HepG2 (cell line): ENCODE results near the gene TUBA4A. TPM values are rescaled to one million over a fixed set of nuclear protein-coding genes. Genes with fewer than 3 reads are reported as not detected.

ENCODE experiments used
- ATAD3A ChIP-seq: sonication (generic); formaldehyde crosslinking; IDR thresholded peaks from 2 replicates; pipeline ENCODE4 v1.4.0; 2020; ENCODE audit warnings: missing genetic modification reagents
- CAMTA2 ChIP-seq: sonication (generic); formaldehyde crosslinking; IDR thresholded peaks from 2 replicates; pipeline ENCODE4 v1.4.0; 2020; ENCODE audit warnings: mild to moderate bottlenecking, missing genetic modification reagents, borderline replicate concordance
- CBX5 ChIP-seq: sonication (generic); formaldehyde crosslinking; IDR thresholded peaks from 2 replicates; pipeline ENCODE4 v1.4.0; 2020; ENCODE audit warnings: missing genetic modification reagents, borderline replicate concordance
- CREM ChIP-seq, 2 experiments: sonication (generic) in 1 of 2; formaldehyde crosslinking in 1 of 2; IDR thresholded peaks; 2 replicates each; pipeline versions ENCODE4 v1.4.0 to v1.6.1; 2016 to 2020; ENCODE audit warnings: antibody characterized with exemption in 1 of 2, mild to moderate bottlenecking in 1 of 2, missing genetic modification reagents in 1 of 2
- FIP1L1 ChIP-seq: fragments of 200-400 bp; formaldehyde crosslinking; IDR thresholded peaks from 2 replicates; pipeline ENCODE4 v1.6.1; 2018; ENCODE audit warnings: low read depth, mild to moderate bottlenecking, low read length, moderate library complexity, borderline replicate concordance; ENCODE audit not compliant: insufficient read depth
- GLI4 ChIP-seq: sonication (generic); formaldehyde crosslinking; IDR thresholded peaks from 2 replicates; pipeline ENCODE4 v1.5.1; 2020; ENCODE audit warnings: missing genetic modification reagents, mild to moderate bottlenecking, moderate library complexity, borderline replicate concordance
- LCORL ChIP-seq, 2 experiments: fragments of 450-650 bp in 1 of 2; sonication (generic) in 1 of 2; formaldehyde crosslinking in 1 of 2; IDR thresholded peaks; 2 replicates each; pipeline versions ENCODE4 v1.5.0 to v1.6.1; 2017 to 2020; ENCODE audit warnings: antibody characterized with exemption in 1 of 2, missing genetic modification reagents in 1 of 2
- POLR2AphosphoS5 ChIP-seq: IDR thresholded peaks from 2 replicates; pipeline ENCODE4 v1.6.1; 2012; ENCODE audit warnings: low read depth, low read length
- RORA ChIP-seq: sonication (generic); formaldehyde crosslinking; IDR thresholded peaks from 2 replicates; pipeline ENCODE4 v1.5.0; 2020; ENCODE audit warnings: mild to moderate bottlenecking, missing genetic modification reagents, moderate library complexity
- SKI ChIP-seq: fragments of 450-650 bp; IDR thresholded peaks from one replicate; pipeline ENCODE4 v1.6.1; 2018; ENCODE audit warnings: mild to moderate bottlenecking; ENCODE audit not compliant: partially characterized antibody
- SRSF1 ChIP-seq: fragments of 200-400 bp; formaldehyde crosslinking; optimal IDR thresholded peaks from 2 replicates; pipeline ENCODE3; 2017; ENCODE audit warnings: mild to moderate bottlenecking, low read depth, low read length, moderate library complexity
- ZKSCAN8 ChIP-seq: IDR thresholded peaks from 2 replicates; pipeline ENCODE4 v1.6.1; 2016; ENCODE audit warnings: borderline replicate concordance, missing genetic modification reagents, missing compliant biosample characterization
- ZNF235 ChIP-seq: sonication (generic); formaldehyde crosslinking; IDR thresholded peaks from 2 replicates; pipeline ENCODE4 v1.8.1; 2023; ENCODE audit warnings: mild to moderate bottlenecking, missing genetic modification reagents, borderline replicate concordance
- ZZZ3 ChIP-seq: sonication (generic); formaldehyde crosslinking; IDR thresholded peaks from 2 replicates; pipeline ENCODE4 v1.4.0; 2020; ENCODE audit warnings: missing genetic modification reagents, mild to moderate bottlenecking, borderline replicate concordance
- polyA plus RNA-seq, 8 experiments: library from polyadenylated mRNA; depleted of rRNA in 3 of 8; stranded (reverse) in 7 of 8; unstranded in 1 of 8; fragments of >200 nt; fragmentation: Illumina TruSeq in 4 of 8; extraction: Trizol in 4 of 8; gene quantifications; 2 replicates each; pipeline versions ENCODE4 v1.2.1 to v1.2.3, GENCODE V29; 2011 to 2016; ENCODE audit warnings: low read depth in 4 of 8, missing spikeins in 1 of 8, mixed read lengths in 1 of 8; ENCODE audit not compliant: insufficient read depth in 1 of 8
- total RNA-seq, 5 experiments: library from RNA; depleted of rRNA; stranded (reverse); fragments of >200 nt; fragmentation: Illumina TruSeq; extraction: Trizol; gene quantifications; 2 replicates each; pipeline ENCODE4 v1.2.3, GENCODE V29; 2016; ENCODE audit warnings: low read depth in 1 of 5
- TF ChIP-seq, protein P1 (sequence below), 2 experiments: sonication (generic) in 1 of 2; formaldehyde crosslinking in 1 of 2; IDR thresholded peaks; 2 replicates each; pipeline versions ENCODE4 v1.5.1 to v1.6.1; 2011 to 2020; ENCODE audit warnings: borderline replicate concordance in 1 of 2, low read depth in 1 of 2, low read length in 1 of 2, mild to moderate bottlenecking in 1 of 2, missing genetic modification reagents in 1 of 2, moderate library complexity in 1 of 2
- TF ChIP-seq, protein P2 (sequence below): IDR thresholded peaks from 2 replicates; pipeline ENCODE4 v1.6.1; 2016; ENCODE audit warnings: missing biosample characterization, missing genetic modification reagents, low read depth
- TF ChIP-seq, protein P3 (sequence below): sonication (generic); formaldehyde crosslinking; IDR thresholded peaks from 2 replicates; pipeline ENCODE4 v1.5.1; 2020; ENCODE audit warnings: missing genetic modification reagents, mild to moderate bottlenecking, borderline replicate concordance
- TF ChIP-seq, protein P4 (sequence below): sonication (generic); formaldehyde crosslinking; IDR thresholded peaks from 2 replicates; pipeline ENCODE4 v1.8.1; 2023; ENCODE audit warnings: mild to moderate bottlenecking, missing genetic modification reagents
- TF ChIP-seq, protein P5 (sequence below): sonication (generic); formaldehyde crosslinking; IDR thresholded peaks from 2 replicates; pipeline ENCODE4 v1.4.0; 2020; ENCODE audit warnings: missing genetic modification reagents

The TUBA4A gene
- total and polyA plus RNA-seq, 2 of the 13 experiments (the other 11 are each of a cell fraction or from before 2014, with no cell fraction given) = 1.3 to 12.7 TPM

DNA sequence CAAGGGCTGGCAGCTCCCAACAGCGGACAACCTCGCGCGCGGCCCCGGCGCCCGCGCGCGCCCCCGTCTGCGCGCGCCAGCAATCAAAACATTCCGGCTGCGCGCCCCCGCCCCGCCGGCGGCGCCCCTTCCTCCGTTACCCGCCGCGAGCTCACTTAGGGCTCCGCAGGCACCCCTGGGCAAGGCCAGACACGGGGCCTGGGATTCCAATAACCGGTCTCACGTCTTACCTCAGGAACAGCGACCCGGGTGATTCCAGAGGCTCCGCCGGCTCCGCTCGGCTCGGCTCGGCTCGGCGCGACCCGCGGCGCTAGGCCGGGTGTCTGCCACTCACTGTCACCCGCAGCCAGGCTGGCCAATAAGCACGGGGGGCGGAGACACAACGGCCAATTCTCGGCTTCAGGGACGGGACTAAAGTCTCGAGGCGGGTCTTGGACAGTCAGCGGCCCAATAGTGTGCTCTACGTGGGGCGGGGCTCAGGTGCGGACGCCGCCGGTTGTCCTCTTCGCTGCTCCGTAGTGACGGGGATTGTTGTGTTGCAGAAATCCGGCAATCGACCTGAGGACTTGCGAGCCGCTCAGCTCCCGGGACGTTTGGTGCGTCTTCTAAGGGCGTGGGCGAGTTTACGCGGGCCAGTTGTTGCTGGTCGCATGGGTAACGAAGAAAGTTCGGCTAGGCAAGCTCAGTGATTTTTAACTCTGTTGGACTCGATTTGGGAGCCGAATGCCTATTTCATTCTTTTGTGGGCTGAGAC, 24.2 kb downstream of the TUBA4A start, which contains the start of the genes ANKZF1 and ATG9A (continued):
- TF ChIP-seq, protein P1, sequence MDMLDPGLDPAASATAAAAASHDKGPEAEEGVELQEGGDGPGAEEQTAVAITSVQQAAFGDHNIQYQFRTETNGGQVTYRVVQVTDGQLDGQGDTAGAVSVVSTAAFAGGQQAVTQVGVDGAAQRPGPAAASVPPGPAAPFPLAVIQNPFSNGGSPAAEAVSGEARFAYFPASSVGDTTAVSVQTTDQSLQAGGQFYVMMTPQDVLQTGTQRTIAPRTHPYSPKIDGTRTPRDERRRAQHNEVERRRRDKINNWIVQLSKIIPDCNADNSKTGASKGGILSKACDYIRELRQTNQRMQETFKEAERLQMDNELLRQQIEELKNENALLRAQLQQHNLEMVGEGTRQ (IDR thresholded peaks at IDR 0.05; ENCODE audit: low read depth, low read length) = no peak
- TF ChIP-seq, protein P1 (CRISPR knock-in tag; IDR thresholded peaks at IDR 0.05; ENCODE audit: borderline replicate concordance) = no peak
- peak; percentile 90; the same call in 1 of the 2 replicates for TF ChIP-seq GLI4
- no peak for TF ChIP-seq ZNF235
- 0 out of 2 replicates have a peak, but pooled peaks have one; percentile 15 for TF ChIP-seq CAMTA2 (CRISPR knock-in tag)
- TF ChIP-seq, protein P2, sequence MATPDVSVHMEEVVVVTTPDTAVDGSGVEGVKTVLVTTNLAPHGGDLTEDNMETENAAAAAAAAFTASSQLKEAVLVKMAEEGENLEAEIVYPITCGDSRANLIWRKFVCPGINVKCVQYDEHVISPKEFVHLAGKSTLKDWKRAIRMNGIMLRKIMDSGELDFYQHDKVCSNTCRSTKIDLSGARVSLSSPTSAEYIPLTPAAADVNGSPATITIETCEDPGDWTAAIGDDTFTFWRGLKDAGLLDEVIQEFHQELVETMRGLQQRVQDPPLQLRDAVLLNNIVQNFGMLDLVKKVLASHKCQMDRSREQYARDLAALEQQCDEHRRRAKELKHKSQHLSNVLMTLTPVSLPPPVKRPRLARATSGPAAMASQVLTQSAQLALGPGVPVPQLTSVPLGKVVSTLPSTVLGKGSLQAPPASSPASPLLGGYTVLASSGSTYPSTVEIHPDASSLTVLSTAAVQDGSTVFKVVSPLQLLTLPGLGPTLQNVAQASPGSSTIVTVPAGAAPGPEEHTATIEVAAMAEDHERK = peak; percentile 56; the same call in 1 of the 2 replicates
- TF ChIP-seq ZZZ3 (CRISPR knock-in tag) = no peak; the same call in 1 of the 2 replicates
- TF ChIP-seq, protein P3, sequence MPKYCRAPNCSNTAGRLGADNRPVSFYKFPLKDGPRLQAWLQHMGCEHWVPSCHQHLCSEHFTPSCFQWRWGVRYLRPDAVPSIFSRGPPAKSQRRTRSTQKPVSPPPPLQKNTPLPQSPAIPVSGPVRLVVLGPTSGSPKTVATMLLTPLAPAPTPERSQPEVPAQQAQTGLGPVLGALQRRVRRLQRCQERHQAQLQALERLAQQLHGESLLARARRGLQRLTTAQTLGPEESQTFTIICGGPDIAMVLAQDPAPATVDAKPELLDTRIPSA = peak; percentile 3; the same call in 1 of the 2 replicates
- TF ChIP-seq CREM (IDR thresholded peaks at IDR 0.05) = peak; percentile 88
- no peak for TF ChIP-seq CREM (CRISPR knock-in tag; IDR thresholded peaks at IDR 0.05)
- peak; percentile 87 for TF ChIP-seq SKI
- TF ChIP-seq SRSF1 = peak; percentile 34
- TF ChIP-seq LCORL (IDR thresholded peaks at IDR 0.05) = no peak
- no peak; the same call in none of the 2 replicates for TF ChIP-seq LCORL (CRISPR knock-in tag; IDR thresholded peaks at IDR 0.05)
- peak; percentile 97 for TF ChIP-seq POLR2AphosphoS5
- TF ChIP-seq, protein P4, sequence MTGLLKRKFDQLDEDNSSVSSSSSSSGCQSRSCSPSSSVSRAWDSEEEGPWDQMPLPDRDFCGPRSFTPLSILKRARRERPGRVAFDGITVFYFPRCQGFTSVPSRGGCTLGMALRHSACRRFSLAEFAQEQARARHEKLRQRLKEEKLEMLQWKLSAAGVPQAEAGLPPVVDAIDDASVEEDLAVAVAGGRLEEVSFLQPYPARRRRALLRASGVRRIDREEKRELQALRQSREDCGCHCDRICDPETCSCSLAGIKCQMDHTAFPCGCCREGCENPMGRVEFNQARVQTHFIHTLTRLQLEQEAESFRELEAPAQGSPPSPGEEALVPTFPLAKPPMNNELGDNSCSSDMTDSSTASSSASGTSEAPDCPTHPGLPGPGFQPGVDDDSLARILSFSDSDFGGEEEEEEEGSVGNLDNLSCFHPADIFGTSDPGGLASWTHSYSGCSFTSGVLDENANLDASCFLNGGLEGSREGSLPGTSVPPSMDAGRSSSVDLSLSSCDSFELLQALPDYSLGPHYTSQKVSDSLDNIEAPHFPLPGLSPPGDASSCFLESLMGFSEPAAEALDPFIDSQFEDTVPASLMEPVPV (CRISPR knock-in tag) = peak; percentile 81; the same call in 1 of the 2 replicates
- TF ChIP-seq, protein P5, sequence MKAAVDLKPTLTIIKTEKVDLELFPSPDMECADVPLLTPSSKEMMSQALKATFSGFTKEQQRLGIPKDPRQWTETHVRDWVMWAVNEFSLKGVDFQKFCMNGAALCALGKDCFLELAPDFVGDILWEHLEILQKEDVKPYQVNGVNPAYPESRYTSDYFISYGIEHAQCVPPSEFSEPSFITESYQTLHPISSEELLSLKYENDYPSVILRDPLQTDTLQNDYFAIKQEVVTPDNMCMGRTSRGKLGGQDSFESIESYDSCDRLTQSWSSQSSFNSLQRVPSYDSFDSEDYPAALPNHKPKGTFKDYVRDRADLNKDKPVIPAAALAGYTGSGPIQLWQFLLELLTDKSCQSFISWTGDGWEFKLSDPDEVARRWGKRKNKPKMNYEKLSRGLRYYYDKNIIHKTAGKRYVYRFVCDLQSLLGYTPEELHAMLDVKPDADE (CRISPR knock-in tag) = 0 out of 2 replicates have a peak, but pooled peaks have one; percentile 24
- no peak for TF ChIP-seq FIP1L1
- TF ChIP-seq ATAD3A = no peak
- no peak for TF ChIP-seq RORA (CRISPR knock-in tag)
- TF ChIP-seq CBX5 = peak; percentile 76; the same call in 1 of the 2 replicates
- peak; percentile 34; the same call in 1 of the 2 replicates for TF ChIP-seq ZKSCAN8 (CRISPR knock-in tag)
